GM20000 (cell line): ENCODE measurements around the gene MED15.

Experiments used
- DNase-seq: peaks from one replicate; pipeline ENCODE4 v3.0.0; 2012; ENCODE audit warnings: low spot score
- CTCF ChIP-seq: IDR thresholded peaks from 2 replicates; pipeline ENCODE4 v1.5.1; 2012; ENCODE audit warnings: mild to moderate bottlenecking, control low read depth; ENCODE audit errors: extremely low read depth, missing control alignments

Gene MED15

GRCh38 chr22:20565079-20565734, 57.8 kb downstream of the MED15 start:
- no peak for TF ChIP-seq CTCF
- DNase-seq, result no peak

- no peak for DNase-seq
- no peak for TF ChIP-seq CTCF
Observed at GRCh38 chr22:20565761-20566160, 58.4 kb downstream of the MED15 start.

- no peak for DNase-seq
- TF ChIP-seq CTCF, result no peak
Observed at GRCh38 chr22:20566420-20567260, 59.2 kb downstream of the MED15 start.

GRCh38 chr22:20567371-20567847, 60.0 kb downstream of the MED15 start:
- no peak for TF ChIP-seq CTCF
- no peak for DNase-seq

GRCh38 chr22:20567993-20568417, 60.6 kb downstream of the MED15 start:
- DNase-seq, result no peak
- no peak for TF ChIP-seq CTCF

GRCh38 chr22:20568502-20569058, 61.2 kb downstream of the MED15 start:
- DNase-seq, result no peak
- no peak for TF ChIP-seq CTCF
